CD14-positive monocyte (primary cell): ENCODE data around the gene GZMB. TPM values are rescaled to one million over a fixed set of nuclear protein-coding genes. Genes with fewer than 3 reads are reported as not detected.
A peak's percentile ranks its signal among the peaks of the same experiment; 100 is the strongest.
"Not testable (repeated sequence)": the region's sequence is repeated elsewhere in the genome, so short reads cannot be mapped to it uniquely, and the experiment has no call there.

ENCODE experiments used
- DNase-seq, 3 donors: peaks; one replicate each; pipeline ENCODE4 v3.0.0-alpha.2; 2011 to 2022
- H2AFZ ChIP-seq: 2 replicates; pipeline ENCODE4 v1.6.0; 2012; ENCODE audit warnings: mild to moderate bottlenecking, low read depth, low read length, inconsistent platforms; ENCODE audit not compliant: insufficient read depth, poor library complexity, severe bottlenecking
- H3K27ac ChIP-seq, 2 donors: 1 replicate in 1 of 2; 2 replicates in 1 of 2; pipeline ENCODE4 v1.5.1; 2012 to 2013; ENCODE audit warnings: low read length in 2 of 2, control low read depth in 1 of 2, inconsistent platforms in 1 of 2, low read depth in 1 of 2, mild to moderate bottlenecking in 1 of 2
- H3K27me3 ChIP-seq, 2 donors: one replicate each; pipeline versions ENCODE4 v1.6.0 to v1.6.1; 2011 to 2013; ENCODE audit warnings: low read length in 2 of 2; ENCODE audit not compliant: control insufficient read depth in 2 of 2, insufficient read depth in 2 of 2
- H3K36me3 ChIP-seq, 2 donors: replicated peaks in 1 of 2; 1 replicate in 1 of 2; 2 replicates in 1 of 2; pipeline versions ENCODE4 v1.5.1 to v1.6.1; 2012 to 2013; ENCODE audit warnings: low read length in 2 of 2, control low read depth in 1 of 2, inconsistent platforms in 1 of 2, mild to moderate bottlenecking in 1 of 2; ENCODE audit not compliant: insufficient read depth in 2 of 2, control insufficient read depth in 1 of 2
- H3K4me1 ChIP-seq, 2 donors: 1 replicate in 1 of 2; 2 replicates in 1 of 2; pipeline versions ENCODE4 v1.5.1 to v1.6.1; 2012 to 2013; ENCODE audit warnings: low read length in 2 of 2, control low read depth in 1 of 2, inconsistent platforms in 1 of 2, mild to moderate bottlenecking in 1 of 2, moderate library complexity in 1 of 2; ENCODE audit not compliant: insufficient read depth in 2 of 2, control insufficient read depth in 1 of 2
- H3K4me2 ChIP-seq: replicated peaks from 2 replicates; pipeline ENCODE3; 2012; ENCODE audit warnings: low read length, moderate library complexity, mild to moderate bottlenecking; ENCODE audit not compliant: poor library complexity, severe bottlenecking; ENCODE audit errors: extremely low read depth
- H3K4me3 ChIP-seq, 3 experiments: fragments of 200-600 bp in 1 of 3; sonication (generic) in 1 of 3; replicated peaks in 1 of 3; 1 replicate in 2 of 3; 2 replicates in 1 of 3; pipeline ENCODE4 v1.5.1; 2011 to 2013; ENCODE audit warnings: low read length in 3 of 3, mild to moderate bottlenecking in 3 of 3, control low read depth in 2 of 3, low read depth in 2 of 3, inconsistent platforms in 1 of 3, moderate library complexity in 1 of 3
- H3K79me2 ChIP-seq: 2 replicates; pipeline ENCODE4 v1.6.0; 2012; ENCODE audit warnings: mild to moderate bottlenecking, control low read depth, inconsistent platforms, low read length, moderate library complexity; ENCODE audit not compliant: insufficient read depth
- H3K9ac ChIP-seq: 2 replicates; pipeline ENCODE4 v1.6.0; 2017; ENCODE audit warnings: low read length, mild to moderate bottlenecking; ENCODE audit not compliant: insufficient read depth, poor library complexity, severe bottlenecking
- H3K9me3 ChIP-seq, 2 donors: replicated peaks in 1 of 2; 1 replicate in 1 of 2; 2 replicates in 1 of 2; pipeline versions ENCODE4 v1.5.1 to v1.6.1; 2012 to 2013; ENCODE audit warnings: low read length in 2 of 2, control low read depth in 1 of 2; ENCODE audit not compliant: control insufficient read depth in 1 of 2, insufficient read depth in 1 of 2
- H4K20me1 ChIP-seq: 2 replicates; pipeline ENCODE4 v1.6.0; 2012; ENCODE audit warnings: mild to moderate bottlenecking, low read length, control low read depth, moderate library complexity; ENCODE audit not compliant: insufficient read depth
- H3K27ac Mint-ChIP-seq, 7 donors: one replicate each; pipeline ENCODE4 v1.8.0; 2020; ENCODE audit warnings: mild to moderate bottlenecking in 7 of 7, mixed read lengths in 7 of 7, moderate library complexity in 6 of 7, inconsistent platforms in 2 of 7
- H3K27me3 Mint-ChIP-seq, 3 donors: one replicate each; pipeline ENCODE4 v1.8.0; 2021 to 2022; ENCODE audit warnings: low read depth in 3 of 3, mild to moderate bottlenecking in 3 of 3, mixed read lengths in 3 of 3, moderate library complexity in 3 of 3, inconsistent platforms in 1 of 3
- H3K36me3 Mint-ChIP-seq, 2 donors: one replicate each; pipeline ENCODE4 v1.8.0; 2020; ENCODE audit warnings: mixed read lengths in 2 of 2, inconsistent platforms in 1 of 2, mild to moderate bottlenecking in 1 of 2
- H3K4me1 Mint-ChIP-seq: one replicate; pipeline ENCODE4 v1.8.0; 2020; ENCODE audit warnings: mild to moderate bottlenecking, mixed read lengths
- H3K4me3 Mint-ChIP-seq, 2 donors: one replicate each; pipeline ENCODE4 v1.8.0; 2020; ENCODE audit warnings: mild to moderate bottlenecking in 2 of 2, mixed read lengths in 2 of 2, moderate library complexity in 1 of 2
- H3K9me3 Mint-ChIP-seq, 7 donors: one replicate each; pipeline ENCODE4 v1.8.0; 2020 to 2022; ENCODE audit warnings: mixed read lengths in 7 of 7, mild to moderate bottlenecking in 6 of 7, moderate library complexity in 6 of 7, inconsistent platforms in 2 of 7
- CTCF ChIP-seq: fragments of 200-600 bp; IDR thresholded peaks from one replicate; pipeline ENCODE4 v1.8.0; 2022; ENCODE audit warnings: antibody characterized with exemption, mild to moderate bottlenecking
- WGBS: methylation state at CpG from one replicate; pipeline ENCODE4 v1.1.5; 2013; ENCODE audit warnings: missing lambda C conversion rate; ENCODE audit not compliant: insufficient coverage; 5-methylcytosine and 5-hydroxymethylcytosine counted together
- intact Hi-C, 2 donors: fragments of 100-400 bp; cut with micrococcal nuclease; formaldehyde crosslinking; loops; one replicate each; pipeline versions ENCODE4 v1.15.0 to v1.15.1; 2023
- polyA plus RNA-seq, 3 donors: library from polyadenylated mRNA; depleted of rRNA in 1 of 3; unstranded in 2 of 3; stranded (reverse) in 1 of 3; fragments of 300-500 nt in 2 of 3; fragments of >200 nt in 1 of 3; fragmentation: Illumina TruSeq in 2 of 3; gene quantifications; 1 replicate in 2 of 3; 2 replicates in 1 of 3; pipeline ENCODE4 v1.2.3, GENCODE V29; 2012 to 2021

Gene GZMB
- polyA plus RNA-seq, 3 donors = 1.0 to 1.3 TPM; not detected in 1

GRCh38 chr14:24595073-24595808, 38.7 kb downstream of the GZMB start:
- peaks cover 0 to 12% of the 10 kb centered on the region in 2 donors for H3K9me3 ChIP-seq
- Mint-ChIP-seq H3K36me3 (no peaks in the 10 kb centered on the region), H3K4me3 (no peak overlapping the region), H3K27ac (peak overlapping the region in 1 of 7 donors; percentile 41), H3K27me3 (peaks cover 0 to 2% (median 1%) of the 10 kb centered on the region in 3 donors), H3K4me1 (peaks cover 14% of the 10 kb centered on the region), H3K9me3 (peaks cover 18 to 34% (median 27%) of the 10 kb centered on the region in 7 donors)
- no peak overlapping the region for H3K9ac ChIP-seq
- 100% methylated on average over 2 of the region's 3 CpGs for WGBS
- no peaks in the 10 kb centered on the region for H3K27me3 ChIP-seq
- no peak overlapping the region for H3K4me2 ChIP-seq
- no peak overlapping the region for H3K4me3 ChIP-seq
- no peaks in the 10 kb centered on the region for H4K20me1 ChIP-seq
- H3K36me3 ChIP-seq = no peaks in the 10 kb centered on the region
- DNase-seq = no peak
- TF ChIP-seq CTCF = no peak
- intact Hi-C loops = no loop called here
- H3K79me2 ChIP-seq = no peaks in the 10 kb centered on the region
- H3K4me1 ChIP-seq = peaks cover 0 to 2% of the 10 kb centered on the region in 2 donors
- no peak overlapping the region for H2AFZ ChIP-seq
- no peak overlapping the region for H3K27ac ChIP-seq

- H3K36me3 Mint-ChIP-seq, H3K4me1 ChIP-seq, H3K27me3 ChIP-seq, H3K79me2 ChIP-seq, H3K4me1 Mint-ChIP-seq, H3K27ac ChIP-seq, H3K36me3 ChIP-seq, H3K27ac Mint-ChIP-seq, intact Hi-C loops, H3K4me3 ChIP-seq, H3K4me3 Mint-ChIP-seq, DNase-seq, H2AFZ ChIP-seq, H4K20me1 ChIP-seq, H3K9ac ChIP-seq, H3K27me3 Mint-ChIP-seq, H3K4me2 ChIP-seq: not testable (repeated sequence)
- peaks cover 26 to 55% (median 41%) of the 10 kb centered on the region in 7 donors for H3K9me3 Mint-ChIP-seq
- no CpG with 5 or more reads among the region's 2 CpGs for WGBS
- H3K9me3 ChIP-seq = peaks cover 3 to 22% of the 10 kb centered on the region in 2 donors
These were observed 43.0 kb downstream of the GZMB start for GRCh38 chr14:24591004-24591403.

GRCh38 chr14:24584402-24584801, 49.6 kb downstream of the GZMB start:
- not testable (repeated sequence) for H3K4me1 ChIP-seq
- WGBS = no CpG with 5 or more reads among the region's 3 CpGs
- peaks cover 14% of the 10 kb centered on the region for H3K4me1 Mint-ChIP-seq

More at GRCh38 chr14:24584402-24584801, 49.6 kb downstream of the GZMB start:
- H3K9me3 Mint-ChIP-seq = peaks cover 8 to 31% (median 20%) of the 10 kb centered on the region in 7 donors
- DNase-seq, H3K36me3 Mint-ChIP-seq, H3K4me2 ChIP-seq, H3K27me3 ChIP-seq, H3K9ac ChIP-seq, H3K4me3 Mint-ChIP-seq, H3K27ac Mint-ChIP-seq, H4K20me1 ChIP-seq, H3K36me3 ChIP-seq, H3K79me2 ChIP-seq, H3K27ac ChIP-seq, H3K27me3 Mint-ChIP-seq, H3K4me3 ChIP-seq, H2AFZ ChIP-seq, intact Hi-C loops: not testable (repeated sequence)
- H3K9me3 ChIP-seq = peaks cover 3 to 11% of the 10 kb centered on the region in 2 donors
